Fibroblast of pulmonary artery (primary cell): ENCODE measurements around the gene FUT4.

Experiments used
- DNase-seq: peaks from one replicate; pipeline ENCODE4 v3.0.0-alpha.2; 2010; ENCODE audit warnings: low read depth
- H3K4me3 ChIP-seq: replicated peaks from 2 replicates; pipeline ENCODE4 v1.5.1; 2011; ENCODE audit warnings: low read depth, mild to moderate bottlenecking, control low read depth, low read length, moderate library complexity
- TF ChIP-seq, protein P1 (sequence below): IDR thresholded peaks from 2 replicates; pipeline ENCODE4 v1.5.1; 2011; ENCODE audit warnings: mild to moderate bottlenecking, control low read depth, low read length, inconsistent platforms; ENCODE audit errors: missing control alignments

Gene FUT4

GRCh38 chr11:94586978-94587377, 43.3 kb downstream of the FUT4 start:
- DNase-seq: no peak
- no peak overlapping the region for H3K4me3 ChIP-seq
- TF ChIP-seq, protein P1, sequence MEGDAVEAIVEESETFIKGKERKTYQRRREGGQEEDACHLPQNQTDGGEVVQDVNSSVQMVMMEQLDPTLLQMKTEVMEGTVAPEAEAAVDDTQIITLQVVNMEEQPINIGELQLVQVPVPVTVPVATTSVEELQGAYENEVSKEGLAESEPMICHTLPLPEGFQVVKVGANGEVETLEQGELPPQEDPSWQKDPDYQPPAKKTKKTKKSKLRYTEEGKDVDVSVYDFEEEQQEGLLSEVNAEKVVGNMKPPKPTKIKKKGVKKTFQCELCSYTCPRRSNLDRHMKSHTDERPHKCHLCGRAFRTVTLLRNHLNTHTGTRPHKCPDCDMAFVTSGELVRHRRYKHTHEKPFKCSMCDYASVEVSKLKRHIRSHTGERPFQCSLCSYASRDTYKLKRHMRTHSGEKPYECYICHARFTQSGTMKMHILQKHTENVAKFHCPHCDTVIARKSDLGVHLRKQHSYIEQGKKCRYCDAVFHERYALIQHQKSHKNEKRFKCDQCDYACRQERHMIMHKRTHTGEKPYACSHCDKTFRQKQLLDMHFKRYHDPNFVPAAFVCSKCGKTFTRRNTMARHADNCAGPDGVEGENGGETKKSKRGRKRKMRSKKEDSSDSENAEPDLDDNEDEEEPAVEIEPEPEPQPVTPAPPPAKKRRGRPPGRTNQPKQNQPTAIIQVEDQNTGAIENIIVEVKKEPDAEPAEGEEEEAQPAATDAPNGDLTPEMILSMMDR: no peak

DNA sequence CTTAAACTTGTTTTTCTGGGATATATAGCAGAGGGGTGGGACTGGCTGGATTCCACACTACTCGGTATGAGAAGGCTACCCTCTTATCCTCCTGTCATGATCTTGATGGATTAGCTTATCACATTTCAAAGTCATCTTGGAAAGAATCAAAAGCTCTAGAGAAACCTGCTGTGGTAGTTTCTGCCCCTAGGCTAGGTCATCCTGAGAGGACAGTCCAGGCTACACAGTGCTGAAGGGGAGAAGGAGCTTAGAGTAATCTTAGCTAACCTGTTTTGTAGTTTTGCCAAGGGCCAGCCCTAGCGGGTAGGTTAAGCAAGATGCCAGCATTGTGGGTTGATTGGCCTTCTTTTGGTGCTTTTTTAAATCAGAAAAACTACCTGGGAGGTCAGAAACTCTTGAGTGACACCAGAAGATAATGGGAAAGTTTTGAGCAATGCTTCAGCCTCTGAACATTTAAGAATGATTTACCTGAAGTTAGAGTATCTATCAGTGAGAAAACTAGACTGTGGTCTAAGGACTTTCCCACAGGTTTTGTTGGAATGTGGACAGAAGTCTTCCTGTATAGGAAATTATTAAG, 44.7 kb downstream of the FUT4 start:
- DNase-seq: no peak
- TF ChIP-seq, protein P1: no peak
- H3K4me3 ChIP-seq: no peak overlapping the region

GRCh38 chr11:94590352-94591041, 46.8 kb downstream of the FUT4 start:
- H3K4me3 ChIP-seq: no peak overlapping the region
- TF ChIP-seq, protein P1: no peak

GRCh38 chr11:94593030-94593429, 49.3 kb downstream of the FUT4 start:
- peak; percentile 22 for DNase-seq
- H3K4me3 ChIP-seq: no peak overlapping the region
- TF ChIP-seq, protein P1: no peak

More at GRCh38 chr11:94590352-94591041, 46.8 kb downstream of the FUT4 start:
- DNase-seq: no peak

- TF ChIP-seq, protein P1: no peak
- no peak overlapping the region for H3K4me3 ChIP-seq
- DNase-seq: no peak
Observed at GRCh38 chr11:94595076-94595475, 51.4 kb downstream of the FUT4 start.

GRCh38 chr11:94597896-94598295, 54.2 kb downstream of the FUT4 start:
- TF ChIP-seq, protein P1: peak; percentile 1
- no peak overlapping the region for H3K4me3 ChIP-seq
- peak; percentile 28 for DNase-seq
